Aorta (tissue), 5 donors: Measurements from ENCODE around the gene FAM131A. TPM values are rescaled to one million over a fixed set of nuclear protein-coding genes. Genes with fewer than 3 reads are reported as not detected.
"Not testable (repeated sequence)": the region's sequence is repeated elsewhere in the genome, so short reads cannot be mapped to it uniquely, and the experiment has no call there.

ENCODE experiments used
- ATAC-seq: fragments of 200-7000 bp; cut with Tn5 transposase; one replicate; pipeline ENCODE4 v1.9.1; 2022; ENCODE audit warnings: moderate library complexity; ENCODE audit not compliant: low FRiP score
- DNase-seq, 2 donors: peaks; one replicate each; pipeline ENCODE4 v3.0.0-alpha.2; 2020
- H3K27ac ChIP-seq, 2 donors: one replicate each; pipeline ENCODE4 v1.5.1; 2013; ENCODE audit warnings: low read length in 2 of 2, mild to moderate bottlenecking in 2 of 2, moderate library complexity in 2 of 2, control low read depth in 1 of 2, inconsistent platforms in 1 of 2, low read depth in 1 of 2
- H3K27me3 ChIP-seq, 2 donors: one replicate each; pipeline ENCODE4 v1.6.1; 2013; ENCODE audit warnings: control low read depth in 1 of 2, low read length in 1 of 2, mild to moderate bottlenecking in 1 of 2, moderate library complexity in 1 of 2; ENCODE audit not compliant: insufficient read depth in 2 of 2, control insufficient read depth in 1 of 2
- H3K36me3 ChIP-seq, 2 donors: one replicate each; pipeline ENCODE4 v1.6.1; 2013; ENCODE audit warnings: control low read depth in 1 of 2, low read length in 1 of 2, mild to moderate bottlenecking in 1 of 2; ENCODE audit not compliant: insufficient read depth in 2 of 2, control insufficient read depth in 1 of 2
- H3K4me1 ChIP-seq, 2 donors: one replicate each; pipeline ENCODE4 v1.6.1; 2013; ENCODE audit warnings: low read length in 2 of 2, control low read depth in 1 of 2, mild to moderate bottlenecking in 1 of 2, moderate library complexity in 1 of 2; ENCODE audit not compliant: insufficient read depth in 2 of 2, control insufficient read depth in 1 of 2
- H3K4me3 ChIP-seq, 2 donors: one replicate each; pipeline ENCODE4 v1.5.1; 2013; ENCODE audit warnings: low read length in 2 of 2, control low read depth in 1 of 2, mild to moderate bottlenecking in 1 of 2
- H3K9me3 ChIP-seq: one replicate; pipeline ENCODE4 v1.6.1; 2013; ENCODE audit warnings: mild to moderate bottlenecking, low read length; ENCODE audit not compliant: control insufficient read depth
- WGBS, 2 donors: extraction: QIAGEN DNeasy Blood & Tissue Kit; methylation state at CpG; one replicate each; pipeline ENCODE4 v1.1.7; 2013; 5-methylcytosine and 5-hydroxymethylcytosine counted together
- intact Hi-C, 2 donors: fragments of 100-400 bp; cut with DNase I; formaldehyde crosslinking; loops; one replicate each; pipeline versions ENCODE4 v1.14.2 to v1.15.0; 2022
- polyA plus RNA-seq, 2 donors: library from polyadenylated mRNA; stranded (reverse); fragments of 200-250 nt; gene quantifications; one replicate each; pipeline ENCODE4 v1.2.3, GENCODE V29; 2013
- total RNA-seq, 2 donors: library from RNA; stranded (reverse); fragmentation: NEBNext Ultra II Directional; extraction: Animal tissue kit (Norgen Biotek cat#: 25700); gene quantifications; one replicate each; pipeline ENCODE4 v1.2.1, GENCODE V29; 2021
- donor health status: healthy with polysubstance abuse.
- donor health status: Bipolar disorder and iron deficiency.
- donor health status: DM: no; HTN: no; CAD: no.
- donor health status: DM: no; HTN: no; CAD: no.
- donor health status: DM: yes; HTN: yes; CAD: no.

The FAM131A gene
- total and polyA plus RNA-seq, 4 donors = 10.6 to 40.6 (median 27.7) TPM

- H3K36me3 ChIP-seq = peaks cover 0 to 2% of the 10 kb centered on the region in 2 donors
- H3K9me3 ChIP-seq = no peaks in the 10 kb centered on the region
- 13 to 16% methylated on average over 8 of the region's 8 CpGs for WGBS, 2 donors
- DNase-seq = peak in 1 of 2 donors; percentile 49
- H3K27ac ChIP-seq = peak overlapping the region in 1 of 2 donors; percentile 49
- no peaks in the 10 kb centered on the region for H3K4me1 ChIP-seq
- H3K4me3 ChIP-seq = peak overlapping the region in 1 of 2 donors; percentile 27
- no peak for ATAC-seq
- intact Hi-C loops = loop anchor here in 1 of 2 donors (2.0 kb wide), 1 partner anchor 22 kb away; the partner anchor contains the start of genes CLCN2 and POLR2H
- H3K27me3 ChIP-seq = no peaks in the 10 kb centered on the region
Measured at GRCh38 chr3:184339001-184339400, 1.6 kb downstream of the FAM131A start.

GRCh38 chr3:184339451-184340135 lies 2.2 kb downstream of the FAM131A start:
- not testable (repeated sequence) for H3K27me3 ChIP-seq, H3K4me1 ChIP-seq, DNase-seq, H3K9me3 ChIP-seq, ATAC-seq, H3K27ac ChIP-seq, H3K36me3 ChIP-seq, H3K4me3 ChIP-seq
- intact Hi-C loops = loop anchor here in 1 of 2 donors (2.0 kb wide), 1 partner anchor 21 kb away; the partner anchor contains the start of genes CLCN2 and POLR2H
- 73 to 82% methylated on average over 19 of the region's 19 CpGs for WGBS, 2 donors

- Histone ChIP-seq H3K4me1 (no peaks in the 10 kb centered on the region), H3K27me3 (no peaks in the 10 kb centered on the region), H3K36me3 (peaks cover 0 to 6% of the 10 kb centered on the region in 2 donors), H3K9me3 (no peaks in the 10 kb centered on the region), H3K27ac (no peak overlapping the region), H3K4me3 (no peak overlapping the region)
- intact Hi-C loops = no loop called here
- DNase-seq (peak in 1 of 2 donors; percentile 42), ATAC-seq (no peak)
- 85 to 87% methylated on average over 7 of the region's 7 CpGs for WGBS, 2 donors
Measured at GRCh38 chr3:184341925-184342324, 4.5 kb downstream of the FAM131A start.

DNA sequence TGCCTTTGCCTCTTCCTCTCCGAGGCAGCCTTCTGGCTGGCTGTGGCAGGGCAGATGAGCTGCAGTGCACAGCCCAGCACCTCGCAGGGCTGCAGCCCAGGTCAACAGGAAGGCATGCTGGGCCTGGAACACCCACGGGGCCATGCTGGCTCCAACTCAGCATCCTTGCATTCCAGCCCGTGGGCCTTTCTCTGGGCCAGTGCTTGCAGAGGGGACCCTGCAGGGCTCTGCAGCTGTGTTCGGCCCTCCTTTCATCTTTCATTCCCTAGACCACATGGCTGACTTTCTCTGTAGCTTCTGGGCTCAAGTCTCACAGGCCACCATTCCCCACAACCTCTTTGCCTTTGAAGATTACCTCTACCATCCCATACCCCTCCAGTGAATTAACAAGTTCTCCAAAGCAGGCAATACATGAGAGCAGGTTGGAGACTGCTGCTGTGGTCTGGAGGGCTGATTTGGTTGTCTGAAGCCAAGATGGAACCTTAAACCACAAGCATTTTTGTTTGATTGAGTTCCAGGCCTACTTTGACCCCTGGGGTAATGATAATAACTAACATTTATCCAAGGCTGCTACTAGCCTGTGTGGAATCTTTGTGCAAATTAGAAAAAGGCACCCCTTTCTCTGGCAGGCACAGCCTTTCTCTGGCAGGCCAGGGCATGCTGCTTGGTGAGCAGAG lies 5.9 kb downstream of the FAM131A start:
- intact Hi-C loops = no loop called here
- WGBS, 2 donors = 38 to 48% methylated on average over 5 of the region's 5 CpGs
- Histone ChIP-seq H3K9me3 (no peaks in the 10 kb centered on the region), H3K27me3 (no peaks in the 10 kb centered on the region), H3K27ac (no peak overlapping the region), H3K4me3 (no peak overlapping the region), H3K36me3 (peaks cover 0 to 6% of the 10 kb centered on the region in 2 donors), H3K4me1 (no peaks in the 10 kb centered on the region)
- ATAC-seq = no peak
- no peak for DNase-seq

GRCh38 chr3:184344579-184345316 lies 7.3 kb downstream of the FAM131A start:
- DNase-seq (peak in 1 of 2 donors; percentile 40), ATAC-seq (no peak)
- peaks cover 0 to 6% of the 10 kb centered on the region in 2 donors for H3K36me3 ChIP-seq
- no peak overlapping the region for H3K27ac ChIP-seq
- no peaks in the 10 kb centered on the region for H3K27me3 ChIP-seq
- H3K4me3 ChIP-seq = no peak overlapping the region
- no peaks in the 10 kb centered on the region for H3K9me3 ChIP-seq
- WGBS, 2 donors = 70 to 73% methylated on average over 24 of the region's 24 CpGs
- intact Hi-C loops = no loop called here
- no peaks in the 10 kb centered on the region for H3K4me1 ChIP-seq

DNA sequence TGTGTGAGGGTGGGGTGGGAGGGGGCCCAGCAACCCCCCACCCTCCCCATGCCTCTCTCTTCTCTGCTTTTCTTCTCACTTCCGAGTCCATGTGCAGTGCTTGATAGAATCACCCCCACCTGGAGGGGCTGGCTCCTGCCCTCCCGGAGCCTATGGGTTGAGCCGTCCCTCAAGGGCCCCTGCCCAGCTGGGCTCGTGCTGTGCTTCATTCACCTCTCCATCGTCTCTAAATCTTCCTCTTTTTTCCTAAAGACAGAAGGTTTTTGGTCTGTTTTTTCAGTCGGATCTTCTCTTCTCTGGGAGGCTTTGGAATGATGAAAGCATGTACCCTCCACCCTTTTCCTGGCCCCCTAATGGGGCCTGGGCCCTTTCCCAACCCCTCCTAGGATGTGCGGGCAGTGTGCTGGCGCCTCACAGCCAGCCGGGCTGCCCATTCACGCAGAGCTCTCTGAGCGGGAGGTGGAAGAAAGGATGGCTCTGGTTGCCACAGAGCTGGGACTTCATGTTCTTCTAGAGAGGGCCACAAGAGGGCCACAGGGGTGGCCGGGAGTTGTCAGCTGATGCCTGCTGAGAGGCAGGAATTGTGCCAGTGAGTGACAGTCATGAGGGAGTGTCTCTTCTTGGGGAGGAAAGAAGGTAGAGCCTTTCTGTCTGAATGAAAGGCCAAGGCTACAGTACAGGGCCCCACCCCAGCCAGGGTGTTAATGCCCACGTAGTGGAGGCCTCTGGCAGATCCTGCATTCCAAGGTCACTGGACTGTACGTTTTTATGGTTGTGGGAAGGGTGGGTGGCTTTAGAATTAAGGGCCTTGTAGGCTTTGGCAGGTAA lies 8.1 kb downstream of the FAM131A start:
- DNase-seq = peak in 1 of 2 donors; percentile 63
- Histone ChIP-seq H3K4me1 (no peaks in the 10 kb centered on the region), H3K4me3 (no peak overlapping the region), H3K27me3 (no peaks in the 10 kb centered on the region), H3K9me3 (no peaks in the 10 kb centered on the region), H3K36me3 (peaks cover 0 to 6% of the 10 kb centered on the region in 2 donors), H3K27ac (no peak overlapping the region)
- peak; percentile 23 for ATAC-seq
- intact Hi-C loops = no loop called here
- WGBS, 2 donors = 34 to 40% methylated on average over 14 of the region's 14 CpGs

- no peak for ATAC-seq
- Histone ChIP-seq H3K9me3 (no peaks in the 10 kb centered on the region), H3K4me3 (no peak overlapping the region), H3K4me1 (no peaks in the 10 kb centered on the region), H3K27ac (no peak overlapping the region), H3K36me3 (peaks cover 0 to 6% of the 10 kb centered on the region in 2 donors), H3K27me3 (no peaks in the 10 kb centered on the region)
- intact Hi-C loops = no loop called here
- 80 to 86% methylated on average over 20 of the region's 20 CpGs for WGBS, 2 donors
- DNase-seq = no peak
Measured at GRCh38 chr3:184346480-184347190, 9.2 kb downstream of the FAM131A start.
